IMR-90 (cell line): ENCODE results near the gene CAPN3. TPM values are rescaled to one million over a fixed set of nuclear protein-coding genes. Genes with fewer than 3 reads are reported as not detected.

Experiments
- ATAC-seq: fragments of 200-7000 bp; cut with Tn5 transposase; 2 replicates; pipeline ENCODE4 v1.9.1; 2020; ENCODE audit warnings: low read depth, mild to moderate bottlenecking, moderate library complexity
- BruUV-seq: library from RNA; stranded (reverse); fragments of 400-500 nt; replicated peaks from 2 replicates; lab custom pipeline; 2021; lab: Mats Ljungman, UMichigan
- CTCF ChIA-PET: fragments of 300-600 bp; formaldehyde crosslinking; extraction: SDS; loops from one replicate; lab custom pipeline; 2021; ENCODE audit warnings: antibody characterized with exemption; lab: Yijun Ruan, JAX
- POLR2A ChIA-PET: fragments of 300-600 bp; sonication (Branson Sonifier 250); formaldehyde crosslinking; loops from one replicate; lab custom pipeline; 2022; ENCODE audit warnings: antibody characterized with exemption; ENCODE audit not compliant: unreplicated experiment; lab: Charles Lee
- DNase-seq: peaks from one replicate; pipeline ENCODE4 v3.0.0; 2013
- H2AFZ ChIP-seq: replicated peaks from 2 replicates; pipeline ENCODE3; 2013; ENCODE audit warnings: low read length, mild to moderate bottlenecking; ENCODE audit not compliant: poor library complexity
- H2AK5ac ChIP-seq: 2 replicates; pipeline ENCODE4 v1.6.1; 2013; ENCODE audit warnings: low read depth, low read length, inconsistent platforms
- H2AK9ac ChIP-seq: replicated peaks from 2 replicates; pipeline ENCODE3; 2013; ENCODE audit warnings: mild to moderate bottlenecking, low read depth, low read length, moderate library complexity; ENCODE audit not compliant: poor library complexity
- H2BK120ac ChIP-seq: 2 replicates; pipeline ENCODE4 v1.6.1; 2013; ENCODE audit warnings: low read depth, low read length, inconsistent platforms
- H2BK15ac ChIP-seq: 3 replicates; pipeline ENCODE4 v1.6.1; 2013; ENCODE audit warnings: low read depth, low read length, inconsistent platforms
- H2BK20ac ChIP-seq: 2 replicates; pipeline ENCODE4 v1.6.1; 2013; ENCODE audit warnings: low read depth, mild to moderate bottlenecking, inconsistent platforms, low read length, moderate library complexity
- H2BK5ac ChIP-seq: 2 replicates; pipeline ENCODE4 v1.6.1; 2013; ENCODE audit warnings: mild to moderate bottlenecking, low read depth, low read length, inconsistent platforms; ENCODE audit not compliant: poor library complexity, severe bottlenecking
- H3K14ac ChIP-seq: replicated peaks from 2 replicates; pipeline ENCODE4 v1.6.1; 2013; ENCODE audit warnings: low read depth, low read length, inconsistent platforms
- H3K18ac ChIP-seq: 2 replicates; pipeline ENCODE4 v1.6.1; 2013; ENCODE audit warnings: low read depth, low read length, control low read depth
- H3K23ac ChIP-seq: 2 replicates; pipeline ENCODE4 v1.6.1; 2013; ENCODE audit warnings: low read depth, low read length, inconsistent platforms
- H3K27ac ChIP-seq: 2 replicates; pipeline ENCODE4 v1.5.1; 2013; ENCODE audit warnings: mild to moderate bottlenecking, control low read depth, low read length; ENCODE audit not compliant: insufficient read depth
- H3K27me3 ChIP-seq: 2 replicates; pipeline ENCODE4 v1.6.1; 2013; ENCODE audit warnings: low read length; ENCODE audit not compliant: control insufficient read depth, insufficient read depth
- H3K36me3 ChIP-seq: 2 replicates; pipeline ENCODE4 v1.6.1; 2013; ENCODE audit warnings: low read length, mixed read lengths; ENCODE audit not compliant: control insufficient read depth, insufficient read depth
- H3K4ac ChIP-seq: 2 replicates; pipeline ENCODE4 v1.6.1; 2013; ENCODE audit warnings: low read depth, low read length, inconsistent platforms
- H3K4me1 ChIP-seq: 2 replicates; pipeline ENCODE4 v1.6.1; 2013; ENCODE audit warnings: low read length, mixed read lengths; ENCODE audit not compliant: control insufficient read depth, insufficient read depth
- H3K4me2 ChIP-seq: 2 replicates; pipeline ENCODE4 v1.6.1; 2013; ENCODE audit warnings: low read depth, mild to moderate bottlenecking, control low read depth, low read length, moderate library complexity
- H3K4me3 ChIP-seq: 2 replicates; pipeline ENCODE4 v1.5.1; 2013; ENCODE audit warnings: low read depth, mild to moderate bottlenecking, control low read depth, low read length, moderate library complexity; ENCODE audit not compliant: insufficient read depth
- H3K56ac ChIP-seq: 2 replicates; pipeline ENCODE4 v1.6.1; 2013; ENCODE audit warnings: low read length, inconsistent platforms; ENCODE audit not compliant: insufficient read depth; ENCODE audit errors: extremely low read depth
- H3K79me1 ChIP-seq, 2 experiments: 2 replicates each; pipeline ENCODE4 v1.6.1; 2013; ENCODE audit warnings: low read length in 2 of 2, inconsistent platforms in 1 of 2, low read depth in 1 of 2
- H3K9ac ChIP-seq: 2 replicates; pipeline ENCODE4 v1.6.1; 2013; ENCODE audit warnings: low read depth, low read length, control low read depth
- H3K9me1 ChIP-seq: 2 replicates; pipeline ENCODE4 v1.6.1; 2013; ENCODE audit warnings: low read length, inconsistent platforms; ENCODE audit not compliant: insufficient read depth
- H3K9me3 ChIP-seq: 2 replicates; pipeline ENCODE4 v1.6.1; 2013; ENCODE audit warnings: low read length; ENCODE audit not compliant: control insufficient read depth, insufficient read depth
- H4K20me1 ChIP-seq: 2 replicates; pipeline ENCODE4 v1.6.1; 2013; ENCODE audit warnings: low read length, inconsistent platforms; ENCODE audit not compliant: insufficient read depth
- H4K5ac ChIP-seq: 2 replicates; pipeline ENCODE4 v1.6.1; 2013; ENCODE audit warnings: mild to moderate bottlenecking, low read depth, low read length, control low read depth
- H4K8ac ChIP-seq, 2 experiments: 2 replicates each; pipeline ENCODE4 v1.6.1; 2013; ENCODE audit warnings: low read depth in 2 of 2, low read length in 2 of 2, control low read depth in 1 of 2, inconsistent platforms in 1 of 2
- H4K91ac ChIP-seq: 2 replicates; pipeline ENCODE4 v1.6.1; 2013; ENCODE audit warnings: low read depth, low read length, inconsistent platforms; ENCODE audit not compliant: insufficient read depth
- BHLHE40 ChIP-seq: fragments of 150-350 bp; IDR thresholded peaks from 2 replicates; pipeline ENCODE4 v1.6.1; 2016; ENCODE audit warnings: mild to moderate bottlenecking, low read depth, low read length
- CEBPB ChIP-seq: IDR thresholded peaks from 2 replicates; pipeline ENCODE4 v1.6.1; 2012; ENCODE audit warnings: low read depth, low read length, improper control_type of control experiment
- CHD1 ChIP-seq: IDR thresholded peaks from 2 replicates; pipeline ENCODE4 v1.6.1; 2012; ENCODE audit warnings: low read depth, low read length, improper control_type of control experiment
- MAFK ChIP-seq: IDR thresholded peaks from 2 replicates; pipeline ENCODE4 v1.6.1; 2012; ENCODE audit warnings: low read depth, low read length, improper control_type of control experiment
- NFE2L2 ChIP-seq: fragments of 150-350 bp; IDR thresholded peaks from 2 replicates; pipeline ENCODE4 v1.6.1; 2016; ENCODE audit warnings: low read depth, mild to moderate bottlenecking, low read length
- RFX5 ChIP-seq: IDR thresholded peaks from 2 replicates; pipeline ENCODE4 v1.8.0; 2012; ENCODE audit warnings: low read depth, mild to moderate bottlenecking, low read length, moderate library complexity
- WGBS, 2 experiments: methylation state at CpG; one replicate each; pipeline versions ENCODE4 v1.1.5 to v1.1.7; 2013; ENCODE audit warnings: missing lambda C conversion rate in 2 of 2; ENCODE audit not compliant: insufficient read length in 1 of 2; ENCODE audit errors: extremely low coverage in 2 of 2; 5-methylcytosine and 5-hydroxymethylcytosine counted together
- dilution Hi-C: fragments of 300-500 bp; cut with HindIII; formaldehyde crosslinking; loops from one replicate; pipeline ENCODE4 v1.14.3; 2018; ENCODE audit warnings: low sequenced_read_pairs; ENCODE audit not compliant: unreplicated experiment
- in situ Hi-C: fragments of 300-500 bp; cut with MboI; formaldehyde crosslinking; loops from 3 replicates; pipeline ENCODE4 v1.14.3; 2019; ENCODE audit warnings: low sequenced_read_pairs, inconsistent platforms, mixed read lengths
- intact Hi-C: fragments of 100-400 bp; cut with micrococcal nuclease; formaldehyde crosslinking; loops from 2 replicates; pipeline ENCODE4 v1.10.0; 2022
- polyA plus RNA-seq, 3 experiments: library from polyadenylated mRNA; depleted of rRNA; stranded (reverse); fragments of >200 nt; gene quantifications; 2 replicates each; pipeline ENCODE4 v1.2.3, GENCODE V29; 2012; ENCODE audit warnings: low replicate concordance in 1 of 3
- total RNA-seq: library from RNA; depleted of rRNA; stranded (reverse); fragments of >200 nt; gene quantifications from 2 replicates; pipeline ENCODE4 v1.2.3, GENCODE V29; 2012
- TF ChIP-seq, protein P1 (sequence below): conservative IDR thresholded peaks from 2 replicates; pipeline ENCODE4 v1.5.1; 2012; ENCODE audit warnings: mild to moderate bottlenecking, low read depth, low read length, improper control_type of control experiment

The CAPN3 gene
- total and polyA plus RNA-seq, 2 of the 4 experiments (the other 2 are of a cell fraction), result 1.1 to 1.4 TPM

DNA sequence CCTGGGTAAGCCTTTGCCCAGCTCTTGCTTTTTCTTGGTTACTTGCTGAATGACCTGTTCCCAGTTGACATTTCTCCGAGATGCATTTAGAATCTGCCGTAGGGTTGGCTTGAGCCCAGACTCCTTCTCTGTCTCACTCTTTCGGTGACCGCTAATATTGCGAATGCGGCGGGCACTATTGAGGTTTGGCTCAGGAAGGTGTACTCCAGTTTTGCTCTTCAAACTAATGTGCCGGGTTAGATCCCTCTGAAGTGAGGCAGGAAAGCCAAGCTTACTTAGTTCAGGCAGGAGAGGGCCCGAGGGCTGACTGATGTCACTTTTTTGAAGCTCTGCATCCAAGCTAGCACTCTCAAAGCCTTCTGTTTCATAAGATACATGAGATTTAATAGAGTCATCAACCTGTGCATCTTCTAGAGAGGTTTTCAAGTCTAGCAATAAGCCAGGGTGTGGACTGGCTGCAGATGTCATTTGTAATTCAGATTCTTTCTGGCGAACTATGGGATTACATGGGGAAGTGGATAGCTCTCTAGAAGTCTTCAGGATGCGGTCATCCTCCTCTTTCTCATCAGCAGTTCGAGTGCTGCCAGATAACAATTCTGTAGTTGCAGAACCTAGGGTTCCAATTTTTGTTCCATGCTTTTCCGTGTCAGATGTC, 90.6 kb downstream of the CAPN3 start:
- in situ Hi-C loops, result no loop called here

More for the DNA sequence above, 90.6 kb downstream of the CAPN3 start:
- no peak overlapping the region for H4K8ac ChIP-seq
- dilution Hi-C loops (no loop called here), intact Hi-C loops (loop anchor here (10.0 kb wide), 1 partner anchor 175 kb away; the partner anchor contains the start of genes GANC and TMEM87A)
- no peak overlapping the region for H3K23ac ChIP-seq
- H2AK9ac ChIP-seq, result no peak overlapping the region
- no peak overlapping the region for H2AK5ac ChIP-seq
- H2BK20ac ChIP-seq, result no peak overlapping the region
- TF ChIP-seq BHLHE40 (no peak), MAFK (no peak), CHD1 (no peak), NFE2L2 (no peak), CEBPB (no peak), RFX5 (no peak)
- TF ChIP-seq, protein P1, sequence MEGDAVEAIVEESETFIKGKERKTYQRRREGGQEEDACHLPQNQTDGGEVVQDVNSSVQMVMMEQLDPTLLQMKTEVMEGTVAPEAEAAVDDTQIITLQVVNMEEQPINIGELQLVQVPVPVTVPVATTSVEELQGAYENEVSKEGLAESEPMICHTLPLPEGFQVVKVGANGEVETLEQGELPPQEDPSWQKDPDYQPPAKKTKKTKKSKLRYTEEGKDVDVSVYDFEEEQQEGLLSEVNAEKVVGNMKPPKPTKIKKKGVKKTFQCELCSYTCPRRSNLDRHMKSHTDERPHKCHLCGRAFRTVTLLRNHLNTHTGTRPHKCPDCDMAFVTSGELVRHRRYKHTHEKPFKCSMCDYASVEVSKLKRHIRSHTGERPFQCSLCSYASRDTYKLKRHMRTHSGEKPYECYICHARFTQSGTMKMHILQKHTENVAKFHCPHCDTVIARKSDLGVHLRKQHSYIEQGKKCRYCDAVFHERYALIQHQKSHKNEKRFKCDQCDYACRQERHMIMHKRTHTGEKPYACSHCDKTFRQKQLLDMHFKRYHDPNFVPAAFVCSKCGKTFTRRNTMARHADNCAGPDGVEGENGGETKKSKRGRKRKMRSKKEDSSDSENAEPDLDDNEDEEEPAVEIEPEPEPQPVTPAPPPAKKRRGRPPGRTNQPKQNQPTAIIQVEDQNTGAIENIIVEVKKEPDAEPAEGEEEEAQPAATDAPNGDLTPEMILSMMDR, result no peak
- H3K14ac ChIP-seq, result no peak overlapping the region
- H3K4me3 ChIP-seq, result no peak overlapping the region
- H2BK15ac ChIP-seq, result no peak overlapping the region
- BruUV-seq, result no TSS peak
- ChIA-PET POLR2A (no interaction called here), CTCF (no interaction called here)
- no peak overlapping the region for H3K4ac ChIP-seq
- H4K5ac ChIP-seq, result no peak overlapping the region
- DNase-seq (no peak), ATAC-seq (no peak)
- H3K56ac ChIP-seq, result no peak overlapping the region
- no peak overlapping the region for H3K27ac ChIP-seq
- H3K27me3 ChIP-seq, result no peaks in the 10 kb centered on the region
- H3K9me3 ChIP-seq, result no peaks in the 10 kb centered on the region
- 97% methylated on average over 10 of the region's 13 CpGs; no CpG with 5 or more reads in 1 of the 2 experiments for WGBS, 2 experiments
- H3K9ac ChIP-seq, result no peak overlapping the region
- peaks cover 14 to 37% of the 10 kb centered on the region in 2 experiments for H3K79me1 ChIP-seq
- peaks cover 33% of the 10 kb centered on the region for H3K36me3 ChIP-seq
- H3K9me1 ChIP-seq, result no peaks in the 10 kb centered on the region
- no peak overlapping the region for H4K91ac ChIP-seq
- H3K18ac ChIP-seq, result no peak overlapping the region
- H2BK120ac ChIP-seq, result no peak overlapping the region
- H2AFZ ChIP-seq, result no peak overlapping the region
- H3K4me1 ChIP-seq, result no peaks in the 10 kb centered on the region
- H4K20me1 ChIP-seq, result no peaks in the 10 kb centered on the region
- no peak overlapping the region for H2BK5ac ChIP-seq
- no peak overlapping the region for H3K4me2 ChIP-seq
